GM23338 (cell line): ENCODE data around the gene ANXA6. TPM values are rescaled to one million over a fixed set of nuclear protein-coding genes. Genes with fewer than 3 reads are reported as not detected.

Experiments
- ATAC-seq: fragments of 200-7000 bp; cut with Tn5 transposase; 3 replicates; pipeline ENCODE4 v1.9.1; 2020
- DNase-seq: peaks from one replicate; pipeline ENCODE4 v3.0.0-alpha.2; 2015; ENCODE audit warnings: low spot score
- H2AFZ ChIP-seq: fragments of 200-600 bp; sonication (generic); 2 replicates; pipeline ENCODE4 v1.8.0; 2016; ENCODE audit warnings: antibody characterized with exemption, mild to moderate bottlenecking, moderate library complexity
- H3F3A ChIP-seq: fragments of 200-600 bp; sonication (generic); replicated peaks from 2 replicates; pipeline ENCODE4 v1.8.0; 2017; ENCODE audit warnings: antibody characterized with exemption, mixed run types, low read depth
- H3K27ac ChIP-seq: fragments of 200-600 bp; sonication (generic); 2 replicates; pipeline ENCODE4 v1.6.1; 2016; ENCODE audit warnings: low read depth
- H3K27me3 ChIP-seq: fragments of 200-600 bp; sonication (generic); 2 replicates; pipeline ENCODE4 v1.8.0; 2016; ENCODE audit warnings: mild to moderate bottlenecking, mixed run types, moderate library complexity; ENCODE audit not compliant: insufficient read depth
- H3K36me3 ChIP-seq: fragments of 200-600 bp; sonication (generic); 2 replicates; pipeline ENCODE4 v1.8.0; 2016; ENCODE audit warnings: mild to moderate bottlenecking; ENCODE audit not compliant: insufficient read depth
- H3K4me1 ChIP-seq: fragments of 200-600 bp; sonication (generic); 2 replicates; pipeline ENCODE4 v1.8.0; 2016; ENCODE audit warnings: mild to moderate bottlenecking, moderate library complexity; ENCODE audit not compliant: insufficient read depth
- H3K4me2 ChIP-seq: fragments of 200-600 bp; sonication (generic); 2 replicates; pipeline ENCODE4 v1.7.1; 2017; ENCODE audit warnings: mixed run types
- H3K4me3 ChIP-seq: fragments of 200-600 bp; sonication (generic); 2 replicates; pipeline ENCODE4 v1.6.1; 2016; ENCODE audit warnings: mixed run types
- H3K79me2 ChIP-seq: fragments of 200-600 bp; sonication (generic); replicated peaks from 2 replicates; pipeline ENCODE4 v1.8.0; 2017; ENCODE audit warnings: mild to moderate bottlenecking; ENCODE audit not compliant: insufficient read depth
- H3K9me2 ChIP-seq: fragments of 200-600 bp; sonication (generic); 2 replicates; pipeline ENCODE4 v1.8.0; 2017; ENCODE audit not compliant: insufficient read depth
- H4K20me1 ChIP-seq: fragments of 200-600 bp; sonication (generic); replicated peaks from 2 replicates; pipeline ENCODE4 v1.8.0; 2017; ENCODE audit warnings: mild to moderate bottlenecking; ENCODE audit not compliant: insufficient read depth
- H3K27ac Mint-ChIP-seq: 2 replicates; pipeline ENCODE4 v1.8.0; 2020; ENCODE audit warnings: inconsistent platforms, mild to moderate bottlenecking, moderate library complexity, mixed read lengths
- H3K27me3 Mint-ChIP-seq: 3 replicates; pipeline ENCODE4 v1.8.0; 2022; ENCODE audit warnings: low read depth, mild to moderate bottlenecking, moderate library complexity, mixed read lengths, inconsistent platforms; ENCODE audit not compliant: insufficient read depth, poor library complexity
- H3K36me3 Mint-ChIP-seq: 3 replicates; pipeline ENCODE4 v1.8.0; 2021; ENCODE audit warnings: low read depth, mild to moderate bottlenecking, inconsistent platforms, moderate library complexity, mixed read lengths
- H3K4me1 Mint-ChIP-seq: 3 replicates; pipeline ENCODE4 v1.8.0; 2020; ENCODE audit warnings: mild to moderate bottlenecking, inconsistent platforms, mixed read lengths
- H3K4me3 Mint-ChIP-seq: 3 replicates; pipeline ENCODE4 v1.8.0; 2021; ENCODE audit warnings: moderate library complexity, mild to moderate bottlenecking, inconsistent platforms, mixed read lengths
- H3K9me3 Mint-ChIP-seq: 3 replicates; pipeline ENCODE4 v1.8.0; 2020; ENCODE audit warnings: moderate library complexity, mild to moderate bottlenecking, inconsistent platforms, mixed read lengths
- EZH2phosphoT487 ChIP-seq: fragments of 200-600 bp; sonication (generic); IDR thresholded peaks from one replicate; pipeline ENCODE4 v1.8.1; 2018; ENCODE audit warnings: antibody characterized with exemption; ENCODE audit not compliant: unreplicated experiment
- NANOG ChIP-seq: IDR thresholded peaks from 2 replicates; pipeline ENCODE4 v1.6.1; 2016; ENCODE audit warnings: antibody characterized with exemption, borderline replicate concordance
- ZNF114 ChIP-seq: fragments of 250-450 bp; sonication (Bioruptor Pico); IDR thresholded peaks from 2 replicates; pipeline ENCODE4 v1.5.0; 2020; ENCODE audit warnings: mild to moderate bottlenecking, moderate library complexity
- polyA plus RNA-seq: library from polyadenylated mRNA; unstranded; fragments of >200 nt; fragmentation: Nextera tagmentation; extraction: Ambion mirVana; gene quantifications from 2 replicates; pipeline ENCODE4 v1.2.1, GENCODE V29; 2016
- total RNA-seq: library from RNA; depleted of rRNA; stranded (reverse); fragments of >200 nt; shearing (Covaris generic); gene quantifications from 2 replicates; pipeline ENCODE4 v1.2.3, GENCODE V29; 2014
- TF ChIP-seq, protein P1 (sequence below): fragments of 250-450 bp; sonication (Bioruptor Pico); IDR thresholded peaks from 2 replicates; pipeline ENCODE4 v1.5.0; 2020; ENCODE audit warnings: mild to moderate bottlenecking, moderate library complexity

The ANXA6 gene
- total and polyA plus RNA-seq, 2 experiments from 2014 or later: 26.5 to 110 TPM

DNA sequence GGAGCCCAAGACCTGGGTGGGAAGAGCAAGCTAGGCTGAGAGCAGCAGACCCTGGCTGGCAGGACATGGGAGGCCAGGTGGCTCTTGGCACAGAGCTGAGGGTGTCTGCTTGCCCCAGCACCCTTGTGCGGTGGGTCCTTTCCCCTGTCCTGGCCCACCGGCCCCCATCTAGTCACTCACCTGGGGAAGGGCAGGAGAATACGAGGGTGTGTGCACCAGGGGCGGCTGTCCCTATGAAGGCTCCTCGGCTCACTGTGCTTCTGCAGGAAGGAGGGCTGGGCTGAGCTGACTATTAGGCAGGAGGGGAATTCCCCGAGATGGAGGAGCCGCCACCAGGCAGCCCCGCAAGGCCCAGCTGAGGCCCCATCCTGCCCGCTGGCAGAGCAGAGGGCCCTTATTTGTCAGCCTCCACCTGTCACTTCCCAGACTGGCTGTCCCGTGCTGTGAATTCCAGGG lies 70.6 kb downstream of the ANXA6 start:
- peaks cover 2% of the 10 kb centered on the region for H3K4me1 ChIP-seq
- TF ChIP-seq, protein P1, sequence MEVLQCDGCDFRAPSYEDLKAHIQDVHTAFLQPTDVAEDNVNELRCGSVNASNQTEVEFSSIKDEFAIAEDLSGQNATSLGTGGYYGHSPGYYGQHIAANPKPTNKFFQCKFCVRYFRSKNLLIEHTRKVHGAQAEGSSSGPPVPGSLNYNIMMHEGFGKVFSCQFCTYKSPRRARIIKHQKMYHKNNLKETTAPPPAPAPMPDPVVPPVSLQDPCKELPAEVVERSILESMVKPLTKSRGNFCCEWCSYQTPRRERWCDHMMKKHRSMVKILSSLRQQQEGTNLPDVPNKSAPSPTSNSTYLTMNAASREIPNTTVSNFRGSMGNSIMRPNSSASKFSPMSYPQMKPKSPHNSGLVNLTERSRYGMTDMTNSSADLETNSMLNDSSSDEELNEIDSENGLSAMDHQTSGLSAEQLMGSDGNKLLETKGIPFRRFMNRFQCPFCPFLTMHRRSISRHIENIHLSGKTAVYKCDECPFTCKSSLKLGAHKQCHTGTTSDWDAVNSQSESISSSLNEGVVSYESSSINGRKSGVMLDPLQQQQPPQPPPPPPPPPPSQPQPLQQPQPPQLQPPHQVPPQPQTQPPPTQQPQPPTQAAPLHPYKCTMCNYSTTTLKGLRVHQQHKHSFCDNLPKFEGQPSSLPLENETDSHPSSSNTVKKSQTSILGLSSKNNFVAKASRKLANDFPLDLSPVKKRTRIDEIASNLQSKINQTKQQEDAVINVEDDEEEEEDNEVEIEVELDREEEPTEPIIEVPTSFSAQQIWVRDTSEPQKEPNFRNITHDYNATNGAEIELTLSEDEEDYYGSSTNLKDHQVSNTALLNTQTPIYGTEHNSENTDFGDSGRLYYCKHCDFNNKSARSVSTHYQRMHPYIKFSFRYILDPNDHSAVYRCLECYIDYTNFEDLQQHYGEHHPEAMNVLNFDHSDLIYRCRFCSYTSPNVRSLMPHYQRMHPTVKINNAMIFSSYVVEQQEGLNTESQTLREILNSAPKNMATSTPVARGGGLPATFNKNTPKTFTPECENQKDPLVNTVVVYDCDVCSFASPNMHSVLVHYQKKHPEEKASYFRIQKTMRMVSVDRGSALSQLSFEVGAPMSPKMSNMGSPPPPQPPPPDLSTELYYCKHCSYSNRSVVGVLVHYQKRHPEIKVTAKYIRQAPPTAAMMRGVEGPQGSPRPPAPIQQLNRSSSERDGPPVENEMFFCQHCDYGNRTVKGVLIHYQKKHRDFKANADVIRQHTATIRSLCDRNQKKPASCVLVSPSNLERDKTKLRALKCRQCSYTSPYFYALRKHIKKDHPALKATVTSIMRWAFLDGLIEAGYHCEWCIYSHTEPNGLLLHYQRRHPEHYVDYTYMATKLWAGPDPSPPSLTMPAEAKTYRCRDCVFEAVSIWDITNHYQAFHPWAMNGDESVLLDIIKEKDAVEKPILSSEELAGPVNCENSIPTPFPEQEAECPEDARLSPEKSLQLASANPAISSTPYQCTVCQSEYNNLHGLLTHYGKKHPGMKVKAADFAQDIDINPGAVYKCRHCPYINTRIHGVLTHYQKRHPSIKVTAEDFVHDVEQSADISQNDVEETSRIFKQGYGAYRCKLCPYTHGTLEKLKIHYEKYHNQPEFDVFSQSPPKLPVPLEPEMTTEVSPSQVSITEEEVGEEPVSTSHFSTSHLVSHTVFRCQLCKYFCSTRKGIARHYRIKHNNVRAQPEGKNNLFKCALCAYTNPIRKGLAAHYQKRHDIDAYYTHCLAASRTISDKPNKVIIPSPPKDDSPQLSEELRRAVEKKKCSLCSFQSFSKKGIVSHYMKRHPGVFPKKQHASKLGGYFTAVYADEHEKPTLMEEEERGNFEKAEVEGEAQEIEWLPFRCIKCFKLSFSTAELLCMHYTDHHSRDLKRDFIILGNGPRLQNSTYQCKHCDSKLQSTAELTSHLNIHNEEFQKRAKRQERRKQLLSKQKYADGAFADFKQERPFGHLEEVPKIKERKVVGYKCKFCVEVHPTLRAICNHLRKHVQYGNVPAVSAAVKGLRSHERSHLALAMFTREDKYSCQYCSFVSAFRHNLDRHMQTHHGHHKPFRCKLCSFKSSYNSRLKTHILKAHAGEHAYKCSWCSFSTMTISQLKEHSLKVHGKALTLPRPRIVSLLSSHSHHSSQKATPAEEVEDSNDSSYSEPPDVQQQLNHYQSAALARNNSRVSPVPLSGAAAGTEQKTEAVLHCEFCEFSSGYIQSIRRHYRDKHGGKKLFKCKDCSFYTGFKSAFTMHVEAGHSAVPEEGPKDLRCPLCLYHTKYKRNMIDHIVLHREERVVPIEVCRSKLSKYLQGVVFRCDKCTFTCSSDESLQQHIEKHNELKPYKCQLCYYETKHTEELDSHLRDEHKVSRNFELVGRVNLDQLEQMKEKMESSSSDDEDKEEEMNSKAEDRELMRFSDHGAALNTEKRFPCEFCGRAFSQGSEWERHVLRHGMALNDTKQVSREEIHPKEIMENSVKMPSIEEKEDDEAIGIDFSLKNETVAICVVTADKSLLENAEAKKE (CRISPR knock-in tag): no peak
- no peaks in the 10 kb centered on the region for H4K20me1 ChIP-seq
- no peaks in the 10 kb centered on the region for H3K36me3 Mint-ChIP-seq
- ATAC-seq (peak; percentile 63), DNase-seq (no peak)
- no peak overlapping the region for H3K4me3 ChIP-seq
- peaks cover 9% of the 10 kb centered on the region for H3K4me1 Mint-ChIP-seq
- H3K27ac ChIP-seq: no peak overlapping the region
- H3K9me2 ChIP-seq: no peaks in the 10 kb centered on the region
- H3K4me2 ChIP-seq: no peak overlapping the region
- H2AFZ ChIP-seq: peak overlapping the region; percentile 56; the same call in 1 of the 2 replicates
- H3K36me3 ChIP-seq: no peaks in the 10 kb centered on the region
- no peaks in the 10 kb centered on the region for H3K79me2 ChIP-seq
- no peaks in the 10 kb centered on the region for H3K9me3 Mint-ChIP-seq
- no peak overlapping the region for H3K4me3 Mint-ChIP-seq
- H3K27me3 Mint-ChIP-seq: peaks cover 3% of the 10 kb centered on the region
- H3K27me3 ChIP-seq: no peaks in the 10 kb centered on the region
- no peak overlapping the region for H3K27ac Mint-ChIP-seq
- H3F3A ChIP-seq: no peaks in the 10 kb centered on the region

DNA sequence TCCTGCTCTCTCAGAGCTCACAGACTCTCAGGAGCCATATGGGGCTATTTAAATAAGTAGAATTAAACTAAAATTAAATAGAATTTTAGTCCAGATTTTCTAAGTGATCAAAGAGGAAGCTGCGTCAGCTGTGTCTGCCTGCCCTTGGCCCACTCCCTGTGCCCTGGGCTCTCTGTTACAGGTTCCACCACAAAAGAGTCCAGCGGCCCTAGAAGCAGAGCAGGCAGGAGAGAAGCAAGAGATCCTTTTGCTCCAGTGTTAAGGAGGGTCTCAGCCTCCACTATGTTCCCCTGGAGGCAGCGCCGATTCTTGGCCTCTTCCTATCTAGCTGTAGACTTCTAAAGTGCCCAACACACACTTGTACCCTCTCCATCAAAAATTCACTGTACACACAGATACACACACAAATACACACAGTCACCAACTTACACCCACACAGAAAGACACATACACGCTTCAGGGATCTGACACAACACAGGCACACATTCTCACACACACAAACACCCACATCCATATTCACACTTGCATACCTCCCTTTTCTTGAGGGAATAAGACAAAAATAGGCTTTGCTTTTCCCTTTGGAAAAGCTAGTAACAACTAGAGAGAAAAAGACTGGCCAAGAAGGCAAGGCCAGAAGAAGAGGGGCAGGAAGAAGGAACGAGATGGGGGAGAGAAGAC lies 71.2 kb downstream of the ANXA6 start:
- H3K4me3 ChIP-seq: no peak overlapping the region
- H3K79me2 ChIP-seq: no peaks in the 10 kb centered on the region
- H3K4me1 Mint-ChIP-seq: peaks cover 10% of the 10 kb centered on the region
- H3K4me1 ChIP-seq: peaks cover 7% of the 10 kb centered on the region
- peaks cover 3% of the 10 kb centered on the region for H3K27me3 Mint-ChIP-seq
- ATAC-seq (no peak), DNase-seq (no peak)
- H3K9me2 ChIP-seq: no peaks in the 10 kb centered on the region
- H3K27ac ChIP-seq: no peak overlapping the region
- no peaks in the 10 kb centered on the region for H3F3A ChIP-seq
- H2AFZ ChIP-seq: peak overlapping the region; percentile 63
- no peaks in the 10 kb centered on the region for H3K9me3 Mint-ChIP-seq
- no peak overlapping the region for H3K4me3 Mint-ChIP-seq
- H4K20me1 ChIP-seq: no peaks in the 10 kb centered on the region
- H3K27me3 ChIP-seq: no peaks in the 10 kb centered on the region
- H3K36me3 ChIP-seq: no peaks in the 10 kb centered on the region
- H3K4me2 ChIP-seq: no peak overlapping the region
- no peak overlapping the region for H3K27ac Mint-ChIP-seq
- no peaks in the 10 kb centered on the region for H3K36me3 Mint-ChIP-seq
- TF ChIP-seq NANOG (no peak), ZNF114 (CRISPR knock-in tag) (no peak), EZH2phosphoT487 (no peak)
- TF ChIP-seq, protein P1 (CRISPR knock-in tag): no peak
